DND-41 (cell line): ENCODE results near the gene DCP1B.
A peak's percentile ranks its signal among the peaks of the same experiment; 100 is the strongest.

ENCODE experiments used
- ATAC-seq: fragments of 200-7000 bp; cut with Tn5 transposase; 3 replicates; pipeline ENCODE4 v1.9.1; 2021; ENCODE audit warnings: low read depth; ENCODE audit not compliant: insufficient read depth
- DNase-seq: peaks from one replicate; pipeline ENCODE4 v3.0.0-alpha.2; 2020
- H2AFZ ChIP-seq: 2 replicates; pipeline ENCODE4 v1.6.0; 2012; ENCODE audit warnings: low read depth, low read length
- H3K27ac ChIP-seq: 2 replicates; pipeline ENCODE4 v1.5.1; 2012; ENCODE audit warnings: low read length, inconsistent platforms
- H3K27me3 ChIP-seq: fragments of 200-600 bp; sonication (generic); 2 replicates; pipeline ENCODE4 v1.6.0; 2012; ENCODE audit warnings: low read length, mild to moderate bottlenecking, inconsistent platforms; ENCODE audit not compliant: insufficient read depth, poor library complexity
- H3K36me3 ChIP-seq: 2 replicates; pipeline ENCODE4 v1.5.1; 2012; ENCODE audit warnings: low read length, inconsistent platforms; ENCODE audit not compliant: insufficient read depth
- H3K4me1 ChIP-seq: 2 replicates; pipeline ENCODE4 v1.5.1; 2012; ENCODE audit warnings: mild to moderate bottlenecking, low read length; ENCODE audit not compliant: insufficient read depth
- H3K4me2 ChIP-seq: 2 replicates; pipeline ENCODE4 v1.6.0; 2012; ENCODE audit warnings: mild to moderate bottlenecking, moderate library complexity, low read length, inconsistent platforms; ENCODE audit not compliant: insufficient read depth
- H3K4me3 ChIP-seq, 2 experiments: fragments of 200-600 bp in 1 of 2; shearing (Covaris generic) in 1 of 2; 2 replicates each; pipeline ENCODE4 v1.5.1; 2012 to 2016; ENCODE audit warnings: inconsistent platforms in 2 of 2, low read length in 2 of 2, mild to moderate bottlenecking in 2 of 2, low read depth in 1 of 2, moderate library complexity in 1 of 2
- H3K79me2 ChIP-seq: 2 replicates; pipeline ENCODE4 v1.6.0; 2012; ENCODE audit warnings: low read length, inconsistent platforms; ENCODE audit not compliant: insufficient read depth
- H3K9ac ChIP-seq: 2 replicates; pipeline ENCODE4 v1.6.0; 2012; ENCODE audit warnings: low read depth, mild to moderate bottlenecking, inconsistent platforms, low read length, moderate library complexity
- H3K9me3 ChIP-seq: 2 replicates; pipeline ENCODE4 v1.5.1; 2012; ENCODE audit warnings: low read length, moderate library complexity, mild to moderate bottlenecking, inconsistent platforms; ENCODE audit not compliant: insufficient read depth, severe bottlenecking
- H4K20me1 ChIP-seq: 2 replicates; pipeline ENCODE4 v1.6.0; 2012; ENCODE audit warnings: low read length; ENCODE audit not compliant: insufficient read depth
- EZH2 ChIP-seq: IDR thresholded peaks from 3 replicates; pipeline ENCODE4 v1.6.1; 2012; ENCODE audit warnings: borderline replicate concordance, low read depth, mild to moderate bottlenecking, moderate library complexity, low read length, inconsistent platforms; ENCODE audit not compliant: severe bottlenecking
- TF ChIP-seq, protein P1 (sequence below): IDR thresholded peaks from 2 replicates; pipeline ENCODE4 v1.5.1; 2012; ENCODE audit warnings: borderline replicate concordance, low read length, moderate library complexity, mild to moderate bottlenecking; ENCODE audit not compliant: poor library complexity, severe bottlenecking; ENCODE audit errors: extremely low read depth

Gene DCP1B

DNA sequence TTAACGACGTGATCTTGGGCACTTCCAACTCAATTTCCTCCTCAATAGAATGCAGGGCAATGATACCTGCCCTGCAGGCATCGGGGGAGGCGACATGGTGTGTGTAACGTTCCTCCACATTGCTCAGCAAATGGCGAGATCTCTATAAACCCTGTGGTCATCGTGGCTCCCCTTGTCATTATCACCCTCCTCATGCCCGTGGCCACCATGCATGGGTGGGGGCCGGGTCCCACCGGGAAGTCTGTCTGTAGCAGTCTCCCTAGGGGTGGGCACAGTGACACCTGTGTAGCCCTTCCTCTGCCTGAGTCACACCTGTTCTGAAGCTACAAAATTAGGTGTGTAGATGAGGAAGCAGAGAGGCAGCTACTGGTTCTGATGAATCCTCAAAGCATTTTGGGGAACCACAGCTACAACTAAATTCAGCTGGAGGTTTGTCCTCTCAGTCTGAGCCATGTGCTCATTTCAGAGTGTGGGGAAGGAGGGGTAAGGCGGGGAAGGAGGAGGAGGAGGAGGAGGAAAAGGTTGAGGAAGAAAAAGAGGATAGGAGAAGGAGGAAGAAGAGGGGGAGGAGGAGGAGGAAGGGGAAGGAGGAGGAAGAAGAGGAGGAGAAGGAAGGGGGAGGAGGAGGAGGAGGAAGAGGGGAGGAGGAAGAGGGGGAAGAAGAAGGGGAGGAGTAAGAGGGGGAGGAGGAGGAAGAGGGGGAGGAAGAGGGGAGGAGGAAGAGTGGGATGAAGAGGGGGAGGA, 74.8 kb downstream of the DCP1B start:
- ATAC-seq, result 0 out of 3 replicates have a peak, but pooled peaks have one; percentile 12
- no peak overlapping the region for H3K27ac ChIP-seq
- H3K4me3 ChIP-seq, result no peak overlapping the region
- no peaks in the 10 kb centered on the region for H3K4me1 ChIP-seq
- no peak overlapping the region for H3K4me2 ChIP-seq
- H4K20me1 ChIP-seq, result no peaks in the 10 kb centered on the region
- no peaks in the 10 kb centered on the region for H3K79me2 ChIP-seq
- H3K36me3 ChIP-seq, result no peaks in the 10 kb centered on the region
- no peak for TF ChIP-seq EZH2
- TF ChIP-seq, protein P1, sequence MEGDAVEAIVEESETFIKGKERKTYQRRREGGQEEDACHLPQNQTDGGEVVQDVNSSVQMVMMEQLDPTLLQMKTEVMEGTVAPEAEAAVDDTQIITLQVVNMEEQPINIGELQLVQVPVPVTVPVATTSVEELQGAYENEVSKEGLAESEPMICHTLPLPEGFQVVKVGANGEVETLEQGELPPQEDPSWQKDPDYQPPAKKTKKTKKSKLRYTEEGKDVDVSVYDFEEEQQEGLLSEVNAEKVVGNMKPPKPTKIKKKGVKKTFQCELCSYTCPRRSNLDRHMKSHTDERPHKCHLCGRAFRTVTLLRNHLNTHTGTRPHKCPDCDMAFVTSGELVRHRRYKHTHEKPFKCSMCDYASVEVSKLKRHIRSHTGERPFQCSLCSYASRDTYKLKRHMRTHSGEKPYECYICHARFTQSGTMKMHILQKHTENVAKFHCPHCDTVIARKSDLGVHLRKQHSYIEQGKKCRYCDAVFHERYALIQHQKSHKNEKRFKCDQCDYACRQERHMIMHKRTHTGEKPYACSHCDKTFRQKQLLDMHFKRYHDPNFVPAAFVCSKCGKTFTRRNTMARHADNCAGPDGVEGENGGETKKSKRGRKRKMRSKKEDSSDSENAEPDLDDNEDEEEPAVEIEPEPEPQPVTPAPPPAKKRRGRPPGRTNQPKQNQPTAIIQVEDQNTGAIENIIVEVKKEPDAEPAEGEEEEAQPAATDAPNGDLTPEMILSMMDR, result no peak
- no peaks in the 10 kb centered on the region for H3K27me3 ChIP-seq
- no peak overlapping the region for H3K9ac ChIP-seq
- no peak for DNase-seq
- H2AFZ ChIP-seq, result no peak overlapping the region
- no peaks in the 10 kb centered on the region for H3K9me3 ChIP-seq

DNA sequence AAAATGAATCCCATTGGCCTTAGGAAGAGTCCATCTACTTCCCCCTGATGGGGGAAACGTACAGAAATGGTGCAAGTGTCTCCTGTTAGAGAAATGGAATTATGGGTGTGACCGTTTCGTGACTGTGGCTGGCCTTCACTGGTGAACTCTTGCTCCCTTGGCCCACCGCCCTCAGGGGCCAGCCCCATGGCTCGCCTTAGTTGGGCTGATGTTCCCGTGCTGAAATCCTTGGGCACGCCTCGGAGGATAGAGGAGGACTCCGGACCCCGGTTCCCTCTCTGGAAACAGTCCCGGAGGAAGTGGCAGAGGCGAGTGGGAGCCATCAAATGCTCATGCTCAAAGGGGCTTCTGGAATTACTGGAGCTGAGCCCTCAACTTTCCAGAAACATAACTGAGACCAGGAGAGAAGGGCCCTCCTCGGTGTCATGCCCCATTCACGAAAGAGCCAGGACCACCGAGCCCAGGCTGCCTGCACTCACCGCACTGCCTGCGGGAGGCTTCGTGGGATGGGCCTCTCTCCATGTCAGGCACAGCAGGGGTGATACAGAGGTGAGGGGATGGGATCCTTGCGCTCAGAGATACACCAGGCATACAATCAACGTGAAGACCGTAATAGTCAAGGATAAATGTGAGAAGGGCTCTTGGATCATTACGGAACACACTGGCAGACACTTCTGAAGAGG, 75.7 kb downstream of the DCP1B start:
- Histone ChIP-seq H3K79me2 (no peaks in the 10 kb centered on the region), H4K20me1 (no peaks in the 10 kb centered on the region), H3K27ac (no peak overlapping the region), H3K4me1 (no peaks in the 10 kb centered on the region), H3K9me3 (no peaks in the 10 kb centered on the region), H3K27me3 (no peaks in the 10 kb centered on the region), H3K4me2 (no peak overlapping the region), H3K36me3 (no peaks in the 10 kb centered on the region), H2AFZ (no peak overlapping the region), H3K9ac (no peak overlapping the region), H3K4me3 (no peak overlapping the region)
- no peak for DNase-seq
- no peak for TF ChIP-seq EZH2
- TF ChIP-seq, protein P1, result no peak
- ATAC-seq, result no peak

DNA sequence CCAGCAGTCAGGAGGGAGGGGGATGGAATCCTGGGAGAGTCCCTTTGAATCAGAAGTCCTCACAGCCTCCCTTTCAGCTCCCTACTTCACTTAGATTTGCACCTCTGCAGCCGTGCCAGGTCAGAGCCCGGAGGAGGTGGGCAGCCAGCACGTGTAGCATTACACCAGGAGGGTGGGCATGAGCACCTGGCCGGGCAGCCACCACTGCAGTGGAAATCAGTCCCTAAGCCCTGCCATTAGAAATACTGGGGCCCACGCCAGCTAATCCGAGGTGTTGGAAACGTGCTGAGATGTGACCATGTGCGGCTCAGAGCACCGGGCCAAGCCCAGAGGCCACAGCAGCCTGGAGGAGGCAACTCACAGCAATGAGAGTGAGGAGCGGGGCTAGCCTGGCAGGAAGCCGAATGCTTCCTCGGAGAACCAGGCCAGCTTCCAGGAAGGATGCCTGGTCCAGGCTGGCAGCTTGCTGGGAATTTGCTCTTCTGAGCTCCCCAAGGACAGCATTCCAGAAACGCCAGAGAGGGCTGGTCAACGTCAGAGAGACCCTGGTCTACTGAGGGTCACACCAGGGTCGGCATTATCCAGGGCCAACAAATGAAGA, 76.4 kb downstream of the DCP1B start:
- no peaks in the 10 kb centered on the region for H3K36me3 ChIP-seq
- H4K20me1 ChIP-seq, result no peaks in the 10 kb centered on the region
- no peaks in the 10 kb centered on the region for H3K9me3 ChIP-seq
- no peaks in the 10 kb centered on the region for H3K4me1 ChIP-seq
- ATAC-seq (no peak), DNase-seq (no peak)
- H3K4me2 ChIP-seq, result no peak overlapping the region
- no peak overlapping the region for H3K4me3 ChIP-seq
- H3K27ac ChIP-seq, result no peak overlapping the region
- H2AFZ ChIP-seq, result no peak overlapping the region
- no peak overlapping the region for H3K9ac ChIP-seq
- TF ChIP-seq, protein P1, result no peak
- TF ChIP-seq EZH2, result no peak
- no peaks in the 10 kb centered on the region for H3K79me2 ChIP-seq
- no peaks in the 10 kb centered on the region for H3K27me3 ChIP-seq
